Activated CD8-positive, alpha-beta memory T cell treated with anti-CD3 and anti-CD28 coated beads for 48 hours (primary cell): ENCODE measurements around the gene NELFB.

Experiments used
- DNase-seq, 3 experiments: peaks; one replicate each; pipeline ENCODE4 v3.0.0-alpha.2; 2020; ENCODE audit warnings: low read depth in 2 of 3, low spot score in 2 of 3

The NELFB gene

DNA sequence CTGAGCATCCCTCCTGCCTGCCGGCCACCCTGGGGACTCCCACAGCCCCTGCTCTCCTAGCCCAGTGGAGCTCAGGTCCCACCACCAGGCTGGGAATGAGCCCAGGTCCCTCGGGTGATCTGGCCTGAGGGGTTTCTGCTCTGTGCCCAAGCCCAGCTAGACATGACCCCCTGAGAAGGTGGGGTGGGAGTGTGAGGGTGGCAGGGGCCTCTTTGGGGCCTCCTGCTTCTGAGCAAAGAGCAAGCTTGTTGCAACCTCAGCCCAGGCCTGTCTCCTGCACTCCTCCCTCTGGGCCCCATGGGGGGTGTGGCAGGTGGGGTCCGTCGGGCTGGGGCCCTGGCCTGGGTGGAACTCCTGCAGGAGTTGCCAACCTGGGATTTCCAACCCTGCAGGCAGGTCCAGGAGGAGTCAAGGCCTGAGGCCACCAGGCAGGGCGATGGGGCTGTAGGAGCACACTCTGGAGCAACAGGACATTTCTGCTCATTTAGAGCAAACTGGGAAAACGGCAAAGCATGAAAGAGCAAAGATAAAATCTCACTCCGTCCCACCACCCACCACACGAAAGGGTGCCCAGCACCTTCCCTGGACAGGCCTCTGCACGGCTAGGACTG is 58.3 kb downstream of the NELFB start:
- no peak for DNase-seq

DNA sequence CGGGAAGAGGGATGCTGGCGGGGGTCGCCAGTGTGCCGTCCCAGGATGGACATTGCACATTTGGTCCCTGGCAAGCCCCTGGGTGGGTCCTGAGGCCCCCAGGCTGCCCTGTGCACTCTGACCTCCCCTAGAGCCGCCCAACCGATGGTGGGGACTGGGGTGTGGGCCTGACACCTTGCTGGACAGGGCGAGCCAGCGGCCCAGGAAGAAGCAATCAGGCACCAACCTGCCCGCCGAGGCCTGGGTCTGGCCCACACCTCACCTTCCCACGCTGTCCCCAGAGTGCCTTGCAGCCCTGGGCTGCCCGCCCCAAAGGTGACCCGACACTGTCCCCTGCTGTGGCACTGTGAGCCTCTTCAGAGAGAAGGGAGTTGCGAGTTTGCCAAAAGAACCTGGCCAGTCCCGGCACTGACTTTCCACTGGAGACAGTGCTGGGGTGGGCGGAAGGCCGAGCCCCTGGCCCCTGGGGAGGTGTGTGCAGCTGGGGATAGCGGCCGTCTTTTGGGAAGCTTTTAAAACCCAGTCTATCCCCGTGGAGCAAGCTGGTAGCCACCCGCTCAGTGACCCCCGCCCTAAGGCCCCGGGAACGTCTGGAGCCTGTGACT is 58.9 kb downstream of the NELFB start:
- no peak for DNase-seq

DNA sequence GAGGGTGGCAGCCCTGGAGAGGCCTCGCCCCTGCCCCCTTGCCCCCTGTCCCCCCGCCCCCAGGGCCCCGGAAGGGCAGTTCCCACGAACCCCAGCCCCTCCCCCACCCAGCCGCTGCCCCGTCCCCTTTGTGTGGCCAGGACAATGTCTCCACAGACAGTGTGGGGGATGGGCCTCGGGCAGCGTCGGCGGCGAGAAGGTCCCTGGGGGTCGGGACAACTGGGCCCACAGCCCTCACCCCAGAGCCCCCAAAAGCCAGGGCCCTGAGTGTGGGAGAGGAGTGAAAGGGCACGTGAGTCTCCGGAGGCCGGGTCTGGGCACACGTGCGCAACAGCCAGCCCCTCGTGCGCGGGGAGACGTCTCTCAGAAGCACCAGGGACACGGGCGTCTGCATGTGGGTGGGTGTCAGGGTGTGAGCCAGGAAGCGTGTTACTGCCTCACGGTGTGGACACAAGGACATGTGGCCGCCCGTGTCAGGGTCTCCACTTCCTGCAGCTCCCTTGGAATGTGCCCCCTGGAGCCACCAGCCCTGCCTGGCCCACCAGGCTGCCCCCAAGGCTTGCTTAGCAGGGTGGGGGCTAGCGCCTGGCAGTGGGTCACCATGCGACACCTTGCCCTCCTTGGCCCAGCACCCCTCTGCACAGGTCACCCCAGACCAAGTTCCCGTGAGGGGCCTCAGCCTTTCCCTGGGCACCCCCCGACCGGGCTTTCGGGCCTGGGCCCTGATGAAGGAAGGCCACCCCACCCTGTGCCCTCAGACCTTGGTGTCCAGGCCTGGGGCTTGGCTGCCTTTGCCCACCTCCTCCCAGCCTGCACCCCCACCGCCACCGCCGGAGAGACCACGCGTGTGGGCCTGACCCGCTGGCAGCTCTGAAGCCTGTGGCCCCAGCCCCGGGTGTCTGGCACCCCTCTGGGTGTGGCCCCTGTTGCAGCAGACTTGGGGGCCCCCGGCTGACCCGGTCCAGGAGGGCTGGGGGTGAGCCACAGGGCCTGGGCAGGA is 59.7 kb downstream of the NELFB start:
- no peak for DNase-seq

DNA sequence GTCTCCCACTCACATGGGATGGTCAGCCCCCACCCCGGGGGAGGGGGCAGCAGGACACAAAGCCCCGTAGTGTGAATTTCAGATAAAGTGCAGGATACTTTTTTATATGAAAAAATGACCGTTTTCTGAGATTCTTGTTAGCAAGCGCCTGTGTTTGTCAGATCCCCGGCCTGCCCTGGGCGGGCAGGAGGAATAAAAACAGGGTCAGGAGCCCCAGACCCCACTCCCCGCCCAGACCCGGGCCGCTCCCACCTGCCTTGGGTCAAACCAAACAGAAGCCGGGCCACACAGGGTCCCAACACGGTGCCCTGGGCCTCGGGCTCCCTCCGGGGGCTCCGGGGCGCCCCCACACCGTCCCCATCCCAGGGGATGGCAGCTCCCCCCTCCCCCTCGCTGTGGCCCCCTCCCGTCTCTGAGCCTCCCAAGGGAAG is 60.5 kb downstream of the NELFB start:
- DNase-seq: no peak

DNA sequence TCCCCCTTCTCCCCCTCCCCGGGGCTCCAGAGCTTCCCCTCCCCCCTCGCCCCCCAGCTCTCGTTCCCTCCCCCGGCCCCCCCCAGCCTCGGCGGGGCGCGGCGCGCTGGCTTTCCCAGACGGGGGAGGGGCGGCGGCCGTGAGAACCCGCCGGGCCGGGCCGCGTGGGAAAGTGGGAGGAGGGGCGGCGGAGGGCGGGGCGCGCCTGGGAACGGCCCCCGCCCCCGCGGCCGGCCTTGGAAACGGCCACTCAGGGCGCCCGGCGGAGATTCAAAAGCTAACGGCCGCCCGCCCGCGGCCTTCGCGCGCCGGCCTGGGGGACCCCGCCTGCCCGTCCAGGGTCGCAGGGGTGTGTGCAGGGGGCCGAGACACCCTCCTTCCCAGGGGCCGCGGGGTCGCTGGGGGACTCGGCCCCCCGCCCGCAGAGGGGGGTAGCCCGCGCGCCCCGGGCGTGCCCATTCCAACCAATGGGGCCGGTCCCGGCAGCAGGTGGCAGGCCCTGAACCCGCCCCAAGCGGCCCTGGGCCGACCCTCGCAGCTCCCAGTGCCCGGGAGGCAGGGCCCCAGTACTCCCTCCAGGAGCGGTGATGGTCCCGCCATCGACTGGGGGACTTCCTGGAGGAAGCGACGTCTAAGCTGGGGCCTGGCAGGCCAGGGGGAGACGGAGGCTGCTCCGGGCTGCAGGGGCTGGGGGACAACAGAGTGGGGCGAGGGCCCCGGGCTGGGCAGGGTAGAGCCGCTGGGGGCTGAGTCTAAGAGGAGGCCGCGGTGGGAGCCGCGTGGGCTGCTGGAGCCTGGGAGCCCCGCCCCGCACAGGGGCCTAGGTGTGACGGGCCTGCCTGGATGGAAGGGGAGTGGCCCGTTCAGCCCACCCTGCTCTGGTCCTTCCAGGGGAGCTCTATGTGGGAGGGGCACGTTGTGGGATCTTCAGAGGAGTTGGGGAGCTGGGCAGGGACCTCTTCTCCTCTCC is 61.2 kb downstream of the NELFB start:
- no peak for DNase-seq

DNA sequence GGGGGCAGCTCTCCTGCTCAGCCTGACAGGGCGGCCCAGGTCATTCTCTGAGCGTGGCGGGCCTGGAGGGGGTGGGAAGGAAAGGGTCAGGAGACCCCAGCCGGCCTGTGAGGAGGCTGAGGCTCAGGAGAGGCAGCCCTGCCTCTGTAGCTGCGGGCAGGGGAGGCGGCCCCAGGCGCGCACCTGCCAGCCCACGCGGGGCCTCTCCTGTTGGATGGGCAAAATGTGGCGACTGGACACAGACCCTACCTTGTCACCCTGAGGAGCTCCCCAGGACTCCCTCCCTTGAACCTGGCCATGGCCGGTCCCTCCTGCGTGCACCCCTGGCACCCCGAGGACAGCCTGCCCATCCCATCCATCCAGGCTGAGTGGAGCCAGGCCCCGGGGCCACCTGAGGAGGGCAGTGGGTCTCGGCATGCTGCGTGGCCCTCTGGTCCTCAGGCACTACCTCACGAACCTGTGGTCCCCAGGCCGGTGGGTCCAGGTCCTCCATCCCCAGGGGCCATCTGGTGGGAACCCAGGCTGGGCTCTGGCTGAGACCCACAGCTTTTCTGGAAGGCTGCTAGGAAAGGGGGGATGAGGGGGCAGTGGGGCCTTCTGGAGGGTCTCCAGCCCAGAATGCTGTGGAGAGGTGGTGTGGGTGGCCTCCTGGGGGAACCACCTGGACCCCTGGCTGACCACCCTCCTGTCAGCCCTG is 62.0 kb downstream of the NELFB start:
- no peak for DNase-seq

DNA sequence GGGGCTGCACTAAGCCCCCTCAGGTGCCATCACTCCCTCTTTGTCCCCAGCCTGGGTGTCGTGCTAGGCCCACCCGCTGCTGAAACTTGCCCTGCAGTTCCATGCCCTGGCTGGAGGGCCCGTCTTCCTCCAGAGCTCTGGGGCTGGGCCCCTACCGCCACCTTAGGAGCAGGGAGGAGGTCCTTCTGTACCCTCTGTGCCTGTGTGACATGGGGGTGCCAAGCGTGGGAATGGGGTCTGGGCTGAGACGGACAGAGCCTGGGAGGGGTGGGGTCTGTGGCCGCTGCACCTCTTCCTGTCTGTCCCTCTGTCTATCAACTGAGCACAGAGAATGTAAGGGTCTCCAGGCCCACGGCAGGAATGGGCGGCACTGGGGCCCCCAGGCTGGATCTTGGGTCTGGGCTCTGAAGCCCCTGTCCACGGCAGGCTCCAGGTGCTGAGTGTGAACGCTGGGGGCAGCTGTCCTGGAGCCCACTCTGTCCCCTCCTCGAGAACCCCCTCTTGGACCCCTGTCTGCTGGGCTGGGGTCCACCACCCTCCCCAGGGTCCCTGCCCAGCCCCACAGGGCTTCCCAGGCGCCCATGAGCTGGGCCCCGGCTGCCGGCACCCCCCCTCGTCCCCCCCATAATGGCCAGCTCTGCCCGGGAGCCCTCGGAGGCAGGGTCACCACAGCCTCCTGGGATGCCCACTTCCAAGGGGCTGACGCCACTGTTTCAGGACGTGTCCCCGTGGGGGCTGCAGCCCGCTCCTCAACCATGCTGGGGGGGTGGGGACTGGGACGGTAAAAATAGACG is 62.8 kb downstream of the NELFB start:
- DNase-seq: no peak

DNA sequence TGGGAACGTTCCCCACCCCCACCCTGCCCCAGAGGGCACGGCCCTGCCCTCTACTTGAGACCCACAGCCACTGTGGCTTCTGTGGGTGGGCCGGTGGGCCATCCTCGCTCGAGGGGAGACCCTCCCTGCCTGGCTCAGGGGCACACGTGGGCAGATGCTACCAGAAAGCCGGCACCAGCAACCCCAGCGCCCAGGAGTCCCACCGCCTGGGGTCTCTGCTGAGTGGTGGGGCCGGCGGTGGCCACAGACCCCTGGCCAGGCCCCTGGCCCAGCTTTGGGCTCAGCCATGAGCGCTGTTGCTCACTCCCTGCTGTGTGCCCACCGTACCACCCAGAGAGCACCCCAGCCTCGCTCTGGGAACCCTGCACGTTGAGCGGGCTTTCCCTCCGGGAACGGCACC is 63.5 kb downstream of the NELFB start:
- DNase-seq: no peak

DNA sequence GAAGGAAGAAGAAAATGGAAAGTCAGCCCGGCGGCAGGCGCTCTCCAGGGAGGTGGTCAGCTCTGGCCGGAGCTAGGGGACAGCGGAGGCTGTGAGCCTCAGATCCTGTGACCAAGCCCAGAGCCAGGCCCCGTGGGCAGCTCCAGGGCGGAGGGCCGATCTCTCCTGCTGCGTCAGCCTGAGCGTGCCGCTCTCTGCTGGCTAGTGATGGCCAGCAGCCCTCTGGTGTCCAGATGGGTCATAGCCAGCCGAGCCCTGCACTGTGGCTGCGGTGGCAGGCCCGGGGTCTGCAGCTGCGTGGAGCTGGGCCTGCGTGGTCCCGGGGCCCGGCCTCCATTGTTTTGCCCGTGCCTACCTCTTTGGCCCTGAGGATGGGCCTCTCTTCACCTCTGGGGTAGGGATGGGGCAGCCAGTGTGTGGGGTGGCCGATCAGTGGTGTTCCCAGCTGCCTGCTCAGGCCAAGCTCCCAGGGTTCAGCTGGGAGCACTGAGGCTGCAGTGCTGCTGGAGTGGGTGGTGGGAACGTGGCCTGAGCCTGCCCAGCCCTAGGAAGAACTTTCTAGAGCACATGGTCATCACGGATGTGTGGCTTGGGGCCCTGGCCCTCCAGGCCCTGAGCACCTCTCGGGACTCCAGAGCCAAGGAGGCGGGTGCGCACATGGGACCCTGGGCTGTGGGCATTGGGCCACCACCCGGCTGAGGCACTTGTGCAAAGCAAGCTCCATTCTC is 64.0 kb downstream of the NELFB start:
- DNase-seq: no peak

DNA sequence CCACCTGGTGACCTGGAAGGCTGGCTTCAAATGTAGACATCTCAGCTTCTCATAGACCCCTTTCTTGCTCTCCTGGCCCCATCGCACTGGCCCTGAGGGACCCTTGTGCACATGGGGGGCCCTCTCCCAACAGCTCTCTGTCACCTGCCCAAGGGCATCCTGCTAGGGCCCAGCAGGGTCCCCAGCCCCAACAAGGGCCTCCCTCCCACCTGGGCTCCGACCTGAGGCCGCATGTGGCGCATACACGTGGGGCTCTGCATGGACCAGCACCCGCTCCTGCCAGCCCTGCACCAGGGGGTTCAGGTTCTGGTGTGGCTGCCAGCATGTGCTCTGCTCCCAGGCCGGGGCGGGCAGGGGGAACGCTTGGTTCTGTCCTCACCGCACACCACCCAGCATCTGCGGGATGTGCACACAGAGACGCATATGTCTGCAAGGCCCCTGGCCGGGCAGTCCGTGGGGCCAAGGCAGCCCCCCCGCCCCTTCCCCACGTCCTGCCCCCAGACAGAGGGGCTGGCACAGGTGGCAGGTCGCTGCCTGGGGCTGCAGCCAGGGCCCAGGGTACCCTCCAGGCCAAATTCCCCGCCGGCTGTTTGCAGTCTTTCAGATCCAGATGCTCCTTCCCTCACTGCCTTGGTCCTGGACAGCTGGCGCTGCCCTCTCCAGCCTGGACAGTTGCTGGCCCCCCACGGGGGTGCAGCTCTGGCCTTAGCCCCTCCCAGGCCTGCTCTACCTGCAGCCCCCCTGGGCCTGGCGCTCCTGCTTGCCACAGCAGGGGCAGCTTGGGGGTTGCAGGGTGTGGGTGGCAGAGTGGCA is 64.8 kb downstream of the NELFB start:
- no peak for DNase-seq

DNA sequence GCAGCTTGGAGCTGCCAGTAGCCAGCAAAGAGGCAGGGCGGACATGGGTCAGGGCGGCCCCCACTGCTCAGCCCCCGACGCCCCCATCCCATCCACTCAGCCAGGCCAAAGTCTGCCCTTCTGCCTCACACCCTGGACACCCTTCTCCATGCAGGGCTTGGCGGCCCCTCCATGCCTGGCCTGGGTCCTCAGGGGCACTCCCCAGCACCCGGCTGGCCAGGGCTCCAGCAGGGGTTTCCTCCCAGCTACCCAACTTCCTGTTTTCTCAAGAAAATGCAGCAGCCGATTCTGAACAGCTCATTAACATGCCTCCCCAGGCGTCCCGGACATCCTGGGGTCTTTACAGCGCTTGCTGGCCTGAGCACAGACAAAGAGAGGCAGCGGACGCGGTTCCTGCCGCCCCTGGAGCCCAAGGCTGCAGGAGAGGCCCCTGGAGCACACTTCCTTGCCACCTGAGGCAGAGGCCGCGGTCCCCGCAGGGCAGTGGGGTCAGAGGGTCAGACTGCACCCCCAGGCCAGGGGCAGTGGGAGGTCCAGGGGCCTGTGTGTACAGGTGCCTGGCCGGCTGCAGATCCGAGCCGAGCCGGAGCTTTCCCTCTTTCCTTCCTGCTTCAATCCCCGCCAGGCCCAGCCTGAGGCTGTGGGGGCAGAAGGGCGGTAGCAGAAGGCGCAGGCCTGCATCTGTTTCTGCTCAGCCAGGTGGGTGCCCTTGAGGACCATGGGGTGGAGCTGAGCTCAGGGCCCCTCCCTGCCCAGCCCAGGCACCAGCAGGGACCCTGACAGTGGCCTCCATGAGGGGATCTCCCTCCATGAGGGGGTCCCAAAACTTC is 65.6 kb downstream of the NELFB start:
- no peak for DNase-seq

DNA sequence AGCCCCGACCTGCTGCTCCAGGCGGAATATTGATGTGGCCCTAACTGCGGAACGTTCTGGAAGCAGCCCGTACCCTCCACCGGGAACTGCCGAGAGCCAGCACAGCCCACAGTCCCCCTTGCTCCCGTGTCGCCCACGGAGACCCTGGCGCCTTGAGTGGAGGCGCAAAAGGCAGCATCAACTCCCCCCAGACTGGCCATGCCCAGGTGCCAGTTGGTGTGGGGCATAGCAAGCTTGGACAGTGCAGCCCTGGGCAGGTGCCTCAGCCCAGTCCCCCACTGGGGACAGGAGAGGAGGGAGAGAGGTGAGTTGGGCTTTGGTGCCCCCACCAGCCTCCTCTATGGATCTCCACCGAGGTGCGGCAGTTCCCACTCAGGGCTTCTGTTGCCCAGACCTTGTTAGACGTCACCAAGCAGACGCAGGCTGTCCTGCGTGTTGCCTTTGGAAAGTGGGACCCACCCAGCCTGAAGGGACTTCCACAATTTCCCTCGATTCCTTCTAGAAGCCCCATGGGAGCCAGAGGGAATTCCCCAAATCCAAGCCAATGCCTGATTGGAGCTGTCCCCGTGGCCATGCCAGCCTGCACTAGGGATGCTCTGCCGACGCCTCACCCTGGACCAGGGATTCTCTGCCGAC is 66.7 kb downstream of the NELFB start:
- no peak for DNase-seq
